NCI-H2171 treated with DMSO at 0.1 percent for 48 hours (cell line): ENCODE measurements around the gene USP30.

Experiments used
- DNase-seq: peaks from one replicate; lab custom pipeline; 2025; lab: John Stamatoyannopoulos, UW

The USP30 gene

DNA sequence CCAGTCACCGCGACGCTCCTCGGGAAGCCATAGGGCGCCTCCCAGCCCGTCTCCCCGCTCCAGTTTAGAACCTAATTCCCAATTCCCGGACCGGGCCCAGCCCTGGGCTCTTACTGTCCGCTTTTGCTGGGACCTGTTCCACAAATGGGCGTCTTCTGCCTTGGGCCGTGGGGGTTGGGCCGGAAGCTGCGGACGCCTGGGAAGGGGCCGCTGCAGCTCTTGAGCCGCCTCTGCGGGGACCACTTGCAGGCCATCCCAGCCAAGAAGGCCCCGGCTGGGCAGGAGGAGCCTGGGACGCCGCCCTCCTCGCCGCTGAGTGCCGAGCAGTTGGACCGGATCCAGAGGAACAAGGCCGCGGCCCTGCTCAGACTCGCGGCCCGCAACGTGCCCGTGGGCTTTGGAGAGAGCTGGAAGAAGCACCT is 45.8 kb downstream of the USP30 start:
- DNase-seq = no peak

DNA sequence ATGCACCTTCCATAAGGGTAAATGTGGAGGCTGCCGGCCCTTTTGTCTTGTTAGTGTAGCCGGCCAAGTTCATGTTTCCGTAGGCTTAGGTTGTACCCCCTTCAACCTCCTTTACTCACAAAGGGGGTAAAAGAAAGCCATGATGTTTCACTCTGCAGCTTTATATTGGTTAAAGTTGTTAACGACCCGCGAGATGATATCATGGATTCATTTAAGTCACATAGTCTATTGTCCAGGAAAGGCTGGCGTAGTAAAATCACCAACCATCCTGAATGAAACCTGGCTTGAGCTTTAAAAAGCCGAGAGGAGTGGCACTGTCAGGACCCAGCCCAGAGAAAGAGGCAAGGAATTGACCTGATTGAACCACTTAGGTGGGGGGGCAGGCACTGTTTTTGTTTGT is 46.3 kb downstream of the USP30 start:
- DNase-seq = no peak

DNA sequence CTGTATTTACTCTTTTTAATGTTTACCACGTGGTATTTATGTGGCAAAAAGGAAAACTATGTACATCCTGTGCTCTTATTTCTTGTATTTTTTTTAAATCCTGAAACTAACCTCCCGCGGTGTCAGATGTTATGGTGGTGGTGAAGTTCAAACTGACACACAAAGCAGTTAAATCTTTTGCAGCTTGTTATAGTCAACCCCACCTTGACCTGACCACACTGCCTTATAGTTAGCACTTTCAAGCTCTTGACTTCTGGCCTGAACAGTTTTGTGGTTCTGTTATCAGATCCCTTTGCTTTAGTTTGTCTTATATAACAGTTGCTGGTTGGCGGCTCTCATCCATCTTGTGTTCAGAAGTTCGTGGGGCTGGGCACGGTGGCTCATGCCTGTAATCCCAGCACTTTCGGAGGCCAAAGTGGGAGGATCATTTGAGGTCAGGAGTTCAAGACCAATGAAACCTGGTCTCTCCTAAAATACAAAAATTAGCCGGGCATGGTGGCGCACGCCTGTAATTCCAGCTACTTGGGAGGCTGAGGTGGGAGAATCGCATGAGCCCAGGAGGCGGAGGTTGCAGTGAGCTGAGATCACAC is 47.1 kb downstream of the USP30 start:
- DNase-seq = no peak

DNA sequence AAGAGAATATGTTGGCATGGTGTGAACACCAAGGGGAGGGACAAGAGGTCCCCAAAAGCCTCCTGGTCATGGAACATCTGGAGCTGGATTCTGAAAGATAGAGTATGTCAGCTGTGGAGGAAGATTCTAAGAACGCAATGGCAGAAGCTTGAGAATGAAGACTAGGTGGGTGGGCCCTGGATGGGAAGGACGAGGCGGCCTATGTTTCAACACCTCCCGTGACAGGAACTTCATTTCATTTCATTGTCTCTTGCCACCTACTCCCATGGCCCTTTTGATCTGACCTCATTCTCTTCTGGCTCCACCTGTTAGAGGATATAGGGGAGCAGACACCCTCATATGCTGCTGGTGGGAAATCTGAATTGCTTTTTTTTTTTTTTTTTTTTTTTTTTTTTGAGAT is 48.4 kb downstream of the USP30 start:
- no peak for DNase-seq

DNA sequence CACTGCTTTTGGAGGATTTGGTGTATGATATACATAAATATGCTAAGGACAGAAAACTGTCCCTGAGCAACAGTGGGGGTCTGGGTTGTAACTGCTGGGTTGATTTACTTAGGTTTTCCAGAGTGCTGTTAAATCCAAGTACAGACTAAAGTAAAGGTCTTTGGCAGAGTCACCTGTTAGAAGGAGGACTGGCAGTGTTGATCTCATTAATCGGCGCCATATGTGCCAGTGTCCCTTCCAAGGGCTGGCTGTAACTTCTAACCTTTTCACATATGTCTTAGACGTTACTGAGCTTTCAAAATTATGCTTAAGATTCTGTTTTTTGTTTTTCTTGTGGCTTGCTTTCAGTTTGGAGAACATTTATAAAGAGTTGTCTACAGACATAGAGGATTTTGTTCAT is 50.1 kb downstream of the USP30 start:
- no peak for DNase-seq

DNA sequence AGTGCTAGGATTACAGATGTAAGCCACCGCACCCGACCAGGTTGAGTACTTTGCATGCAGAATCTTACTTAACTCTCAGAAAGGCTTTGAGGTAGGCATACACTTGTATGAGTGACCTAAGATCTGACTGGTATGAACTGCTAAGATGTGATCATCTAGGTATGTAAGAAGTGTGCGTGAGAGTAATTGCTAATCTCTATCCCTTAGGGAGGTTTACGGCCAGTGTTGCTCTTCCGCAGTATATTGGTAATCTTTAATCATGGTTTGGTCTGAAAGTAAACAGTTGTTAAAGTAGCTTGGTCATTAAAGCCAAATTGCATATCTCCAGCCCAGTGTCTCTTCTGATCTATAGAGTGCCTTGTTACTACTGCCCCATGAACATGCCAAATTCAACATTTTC is 52.8 kb downstream of the USP30 start:
- no peak for DNase-seq

DNA sequence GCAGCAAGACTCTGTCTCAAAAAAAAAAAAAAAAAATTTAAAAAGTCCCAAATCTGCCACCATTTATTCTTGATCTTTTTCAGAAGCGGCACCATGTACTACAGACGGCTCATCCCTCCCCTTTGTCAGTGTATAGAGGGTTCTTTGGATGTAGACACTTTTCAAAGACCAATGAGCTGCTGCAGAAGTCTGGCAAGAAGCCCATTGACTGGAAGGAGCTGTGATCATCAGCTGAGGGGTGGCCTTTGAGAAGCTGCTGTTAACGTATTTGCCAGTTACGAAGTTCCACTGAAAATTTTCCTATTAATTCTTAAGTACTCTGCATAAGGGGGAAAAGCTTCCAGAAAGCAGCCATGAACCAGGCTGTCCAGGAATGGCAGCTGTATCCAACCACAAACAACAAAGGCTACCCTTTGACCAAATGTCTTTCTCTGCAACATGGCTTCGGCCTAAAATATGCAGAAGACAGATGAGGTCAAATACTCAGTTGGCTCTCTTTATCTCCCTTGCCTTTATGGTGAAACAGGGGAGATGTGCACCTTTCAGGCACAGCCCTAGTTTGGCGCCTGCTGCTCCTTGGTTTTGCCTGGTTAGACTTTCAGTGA is 57.5 kb downstream of the USP30 start:
- peak; percentile 10 for DNase-seq

DNA sequence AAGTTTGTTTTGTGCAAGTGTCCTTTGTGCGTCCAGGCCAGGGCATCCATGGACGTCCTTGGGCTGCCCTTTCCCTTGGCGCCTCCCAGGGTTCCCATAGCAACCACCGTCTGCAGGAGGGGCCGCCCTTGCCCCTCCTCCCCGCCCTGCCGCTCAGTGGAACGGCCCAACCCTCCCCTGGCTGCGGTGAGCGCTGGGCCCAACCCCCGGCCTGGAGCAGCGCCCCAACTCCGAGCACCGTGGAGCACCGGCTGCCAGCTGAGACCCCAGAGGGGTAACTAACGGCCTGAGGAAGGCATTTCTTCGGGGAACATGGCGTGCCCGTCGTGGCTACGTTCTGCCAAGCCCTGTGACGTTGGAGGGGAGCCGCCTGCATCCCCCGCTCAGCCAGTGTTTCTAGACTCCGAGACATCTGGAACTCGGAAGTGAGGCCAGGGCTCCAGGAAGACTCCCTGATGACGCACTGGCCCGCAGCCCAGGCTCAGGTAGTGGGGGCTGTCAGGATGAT is 58.7 kb downstream of the USP30 start:
- peak; percentile 70 for DNase-seq

DNA sequence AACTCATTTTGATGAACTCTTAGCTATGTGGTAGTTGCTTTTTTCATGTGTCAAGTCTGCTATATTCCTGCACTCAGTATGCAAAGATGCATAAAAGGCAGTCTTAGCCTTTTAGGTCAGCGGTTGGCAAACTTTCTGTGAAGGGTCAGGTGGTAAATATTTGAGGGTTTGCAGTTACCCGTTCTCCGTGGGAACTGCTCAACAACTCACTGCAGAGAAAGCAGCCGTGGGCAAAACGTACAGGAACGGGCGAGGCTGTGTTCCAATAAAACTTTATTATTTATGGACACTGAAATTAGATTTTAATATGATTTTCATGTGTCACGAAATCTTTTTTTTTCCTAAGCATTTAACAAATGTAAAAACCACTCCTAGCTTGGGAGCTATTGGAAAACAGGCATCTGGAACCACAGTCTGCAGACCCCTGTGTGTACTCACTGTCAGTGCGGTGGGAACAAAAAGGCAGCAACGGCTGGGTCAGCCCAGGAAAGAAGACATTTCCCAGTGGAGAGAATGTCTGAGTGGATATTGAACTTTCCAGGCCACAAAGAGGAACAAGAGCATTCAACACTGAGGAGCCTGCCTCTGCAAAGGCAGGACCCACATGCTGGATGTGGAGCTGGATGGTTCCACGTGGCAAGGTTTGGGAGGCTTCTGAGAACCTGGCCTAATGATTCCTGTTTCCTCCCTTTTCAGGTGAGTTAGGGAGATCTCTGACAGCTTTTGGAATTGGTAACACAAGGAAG is 60.5 kb downstream of the USP30 start:
- no peak for DNase-seq

DNA sequence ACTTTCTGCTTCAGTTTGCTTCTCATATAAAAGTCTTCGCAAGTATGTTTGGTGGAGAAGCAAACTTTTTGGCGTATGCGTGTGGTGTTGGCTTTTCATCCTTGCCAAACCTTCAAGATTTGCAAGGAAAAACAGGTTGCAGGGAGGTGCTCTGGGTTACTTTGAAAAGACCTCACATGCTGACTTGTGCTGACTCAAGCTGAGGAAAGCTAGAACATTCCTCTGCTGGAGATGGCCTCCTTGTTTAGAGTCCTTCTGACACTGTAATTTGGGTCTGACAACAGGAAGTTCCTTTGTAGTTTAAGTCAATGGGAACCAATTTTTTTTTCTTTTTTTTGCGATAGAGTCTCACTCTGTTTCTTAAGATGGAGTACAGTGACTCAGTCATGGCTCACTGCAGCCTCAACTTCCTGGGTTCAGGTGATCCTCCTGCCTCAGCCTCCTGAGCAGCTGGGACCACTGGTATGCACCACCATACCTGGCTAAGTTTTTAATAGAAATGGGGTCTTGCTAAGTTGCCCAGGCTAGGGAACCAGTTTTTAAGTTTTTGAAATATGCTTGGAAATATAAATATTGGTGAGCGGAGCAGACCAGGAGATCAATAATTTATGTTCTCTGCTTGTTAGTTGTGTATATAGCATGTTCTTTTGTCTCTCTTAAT is 61.4 kb downstream of the USP30 start:
- DNase-seq = no peak

DNA sequence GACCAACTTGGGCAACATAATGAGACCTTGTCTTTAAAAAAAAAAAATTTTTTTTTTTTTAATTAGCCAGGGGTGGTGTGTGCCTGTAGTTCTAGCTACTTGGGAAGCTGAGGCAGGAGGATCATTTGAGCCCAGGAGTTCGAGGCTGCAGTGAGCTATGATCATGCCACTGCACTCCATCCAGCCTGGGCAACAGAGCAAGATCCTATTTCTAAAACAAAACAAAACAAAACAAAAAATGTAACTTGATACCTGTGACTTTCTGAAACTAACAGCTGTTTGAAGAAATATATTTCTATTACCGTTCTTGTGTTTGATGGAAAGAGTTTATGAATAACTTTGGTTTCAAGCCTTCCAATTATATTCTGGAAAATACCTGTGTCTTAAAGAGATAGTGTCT is 62.3 kb downstream of the USP30 start:
- DNase-seq = peak; percentile 33

DNA sequence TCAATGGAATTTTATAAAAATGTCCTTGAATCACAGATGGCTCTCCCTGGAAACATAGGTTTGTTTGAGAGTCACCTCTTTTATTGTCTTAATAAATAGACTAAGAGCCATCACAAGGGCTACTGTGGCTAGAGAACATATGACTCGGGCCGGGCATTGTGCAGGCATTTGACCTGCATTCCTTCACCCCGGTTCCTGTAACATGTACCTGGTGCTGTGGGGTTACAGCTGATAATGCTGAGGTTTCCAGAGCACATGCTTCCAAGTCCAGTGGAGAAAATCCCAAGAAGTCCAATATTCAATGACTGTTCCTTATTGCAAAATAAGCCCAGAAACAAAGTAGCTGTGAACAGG is 63.0 kb downstream of the USP30 start:
- DNase-seq = no peak

DNA sequence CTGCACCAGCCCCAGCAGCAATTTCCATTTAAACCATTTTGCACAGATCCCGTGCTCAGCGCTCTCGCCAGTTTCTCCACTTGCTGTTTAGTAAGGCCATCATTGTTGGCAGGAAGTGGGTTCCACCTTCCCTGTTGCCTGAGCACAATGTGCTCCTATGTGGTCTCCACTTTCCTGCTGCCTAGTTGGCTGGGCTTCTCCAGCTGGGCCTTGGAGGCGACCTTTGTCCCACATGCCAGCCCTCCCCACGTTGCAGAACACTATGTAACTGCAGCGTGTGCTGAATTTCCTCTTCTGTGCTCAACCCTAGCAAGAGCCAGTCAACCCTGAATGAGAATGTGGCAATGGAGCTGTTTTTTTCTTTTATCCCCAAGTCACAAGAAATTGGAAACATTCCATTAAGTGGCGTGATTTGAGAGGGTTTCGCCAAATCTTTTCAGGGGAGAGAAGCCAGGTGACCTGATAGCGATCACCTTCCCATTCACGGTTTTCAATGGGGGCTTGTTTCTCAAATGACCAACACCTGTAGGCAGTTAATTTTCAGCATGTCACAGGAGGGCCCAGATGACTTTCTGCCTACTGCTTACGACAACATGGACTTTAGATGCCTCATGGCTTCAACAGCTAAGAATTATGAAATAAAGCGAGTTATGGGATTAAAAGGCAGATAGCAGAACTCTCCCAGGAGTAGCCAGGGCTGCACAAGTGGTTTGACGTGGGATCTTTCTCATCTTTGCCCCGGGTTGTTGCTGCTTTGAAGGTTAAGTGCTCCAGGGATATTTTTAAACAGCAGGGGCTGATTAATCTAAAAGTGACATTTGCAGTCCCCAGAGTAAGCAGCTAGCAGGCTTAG is 63.6 kb downstream of the USP30 start, which contains the start of gene ACACB:
Gene ACACB, plus strand, starts transcription at position 830 of the 853 bp plus-strand sequence. CDS start 22,819 bp downstream, outside the sequence.
- no peak for DNase-seq

DNA sequence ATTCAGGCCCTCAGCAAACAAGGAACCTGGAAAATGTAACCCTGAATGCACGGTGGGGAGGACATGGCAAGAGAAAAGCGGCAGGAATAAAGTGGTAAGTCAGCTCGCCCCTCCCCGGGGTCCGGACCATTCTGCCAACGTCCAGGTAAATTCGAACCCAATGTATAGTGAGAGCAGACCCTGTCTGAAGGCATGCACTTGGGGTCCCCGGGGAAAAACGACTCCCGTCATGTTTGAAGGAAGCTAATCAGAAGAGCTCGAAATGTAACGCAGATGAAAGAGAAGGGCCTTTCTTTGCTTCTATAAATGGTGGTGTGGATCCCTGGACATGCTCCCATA is 64.2 kb downstream of the USP30 start:
- DNase-seq = no peak

DNA sequence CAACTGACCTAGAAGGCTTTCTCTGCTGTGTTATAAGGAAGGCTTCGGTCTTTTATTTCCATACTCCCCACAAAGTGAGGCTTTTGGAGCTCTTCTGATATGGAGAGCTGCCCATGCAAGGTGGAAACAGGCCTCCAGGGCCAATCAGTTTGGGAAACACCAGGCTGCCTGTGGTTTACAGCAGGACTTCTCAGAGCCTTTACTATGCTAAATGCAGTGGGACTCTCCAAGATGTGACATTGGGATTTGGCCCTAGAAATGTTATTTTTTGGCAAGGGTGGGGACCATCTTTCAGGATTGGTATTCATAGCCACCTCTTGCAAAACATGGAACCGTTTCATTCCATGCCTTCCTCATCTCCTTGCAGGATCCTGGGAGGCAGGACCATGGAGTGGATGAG is 67.7 kb downstream of the USP30 start:
- no peak for DNase-seq

DNA sequence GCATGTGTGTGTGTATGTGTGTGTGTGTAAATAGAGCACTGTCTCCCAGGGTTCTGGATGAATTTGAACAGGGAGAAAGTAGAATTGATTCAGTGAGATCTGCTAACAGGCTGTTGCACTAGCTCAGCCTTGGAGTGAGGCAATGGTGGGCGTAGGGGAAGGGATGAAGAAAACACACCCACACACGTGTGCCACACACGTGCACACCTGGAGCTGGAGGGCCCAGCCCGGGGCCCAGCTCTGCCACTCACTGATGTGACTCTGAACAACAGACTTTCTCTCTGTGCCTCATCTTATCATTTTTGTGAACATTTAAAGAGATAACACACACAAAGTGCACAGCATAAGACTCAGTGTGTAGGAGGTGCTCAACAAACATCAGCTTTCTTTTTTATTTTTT is 68.2 kb downstream of the USP30 start:
- no peak for DNase-seq

DNA sequence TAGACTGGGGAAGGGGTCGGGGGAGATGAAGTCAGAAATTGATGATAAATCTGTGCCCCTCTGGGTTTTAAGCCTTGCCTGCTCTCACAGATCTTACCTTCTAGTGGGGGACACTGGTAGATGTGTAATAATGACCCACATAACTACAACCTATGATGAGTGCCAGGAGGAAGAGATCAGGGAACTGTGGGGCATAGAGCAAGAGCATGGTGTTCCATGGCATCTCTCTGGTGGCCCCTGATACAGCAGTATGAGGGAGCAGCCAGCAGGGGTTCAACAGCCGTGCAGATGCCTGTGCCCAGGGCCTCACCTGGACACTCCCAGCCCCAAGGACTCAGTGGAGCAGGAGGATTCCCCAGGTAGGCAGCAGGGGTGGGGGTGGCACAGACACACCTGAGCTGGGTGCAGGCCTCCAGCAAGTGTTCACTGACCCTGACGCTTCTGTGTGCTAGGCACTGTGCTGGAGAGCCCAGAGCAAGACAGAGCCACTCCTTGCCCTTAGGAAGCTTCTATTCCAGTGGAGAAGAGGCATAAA is 69.0 kb downstream of the USP30 start:
- DNase-seq = no peak

DNA sequence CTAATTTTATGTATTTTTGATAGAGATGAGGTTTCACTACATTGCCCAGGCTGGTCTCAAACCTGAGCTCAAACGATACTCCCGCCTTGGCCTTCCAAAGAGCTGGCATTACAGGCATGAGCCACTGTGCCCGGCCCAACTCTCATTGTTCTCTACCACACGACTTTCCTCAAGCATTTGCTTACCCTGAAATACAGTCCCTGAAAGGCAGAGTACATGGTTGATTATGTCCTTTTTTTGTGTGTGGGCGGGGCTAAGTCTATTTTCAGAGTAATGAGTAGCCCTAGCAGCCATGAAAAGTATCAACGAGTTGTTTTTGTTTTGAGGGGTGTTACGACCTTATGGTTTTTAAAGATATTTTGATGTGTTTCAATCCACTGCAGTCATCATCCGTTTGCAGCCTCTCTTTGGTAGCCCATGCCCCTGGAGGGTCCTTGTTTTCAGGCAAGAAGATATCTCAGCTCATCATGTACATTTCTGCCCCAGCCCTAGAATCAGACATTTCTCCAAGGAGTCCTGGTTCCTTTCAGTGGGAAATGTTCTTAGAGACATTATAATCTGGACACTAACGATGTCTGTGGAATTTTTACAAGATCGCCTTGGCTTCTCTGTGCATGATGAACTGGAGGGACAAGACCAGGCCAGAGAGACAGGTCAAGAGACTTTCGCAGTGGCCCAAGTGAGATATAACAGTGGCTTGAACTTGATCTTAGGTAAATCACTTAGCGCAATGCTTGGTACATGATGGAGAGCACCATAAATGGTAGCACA is 72.7 kb downstream of the USP30 start:
- DNase-seq = no peak

DNA sequence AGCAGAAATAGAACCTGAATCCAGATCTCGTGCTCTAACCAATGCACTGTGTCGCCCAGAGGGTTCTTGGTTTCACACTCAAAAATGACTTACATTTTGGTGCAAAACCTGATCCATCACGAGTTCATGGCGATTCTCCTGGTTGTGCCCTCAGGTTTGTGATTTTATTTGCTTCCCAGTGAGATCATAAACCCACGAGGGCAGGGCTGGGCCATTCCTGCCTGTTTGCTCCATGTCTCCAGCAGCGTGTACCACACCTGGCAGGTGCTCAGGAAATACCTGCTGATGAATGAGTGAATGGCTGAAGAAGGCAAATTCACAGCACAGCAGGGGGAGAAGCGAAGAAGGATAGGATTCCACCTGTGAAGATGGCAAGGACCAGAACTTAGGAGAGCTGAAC is 73.4 kb downstream of the USP30 start:
- DNase-seq = no peak

DNA sequence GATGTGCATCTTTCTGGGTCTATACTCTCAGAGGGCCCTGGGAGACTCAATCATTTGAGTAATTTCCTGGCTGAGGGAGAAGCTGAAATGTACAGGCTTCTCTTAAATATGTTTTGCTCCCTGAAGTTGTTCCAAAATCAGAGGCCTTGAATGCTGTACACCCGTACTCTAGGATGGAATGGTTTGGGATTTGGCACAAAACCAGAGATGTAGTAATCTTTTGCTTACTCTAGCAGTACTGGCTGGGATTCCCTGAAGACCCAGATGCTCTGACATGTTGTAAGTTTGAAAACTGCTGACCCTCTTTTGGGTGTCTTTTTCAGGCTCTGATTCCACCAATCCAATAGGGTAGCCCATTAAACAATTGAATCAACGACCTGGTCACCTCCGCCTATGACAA is 74.4 kb downstream of the USP30 start:
- no peak for DNase-seq
